Nephron progenitor cell (in vitro differentiated cells): Measurements from ENCODE around the gene MAGI2.

Experiments
- DNase-seq: peaks from one replicate; pipeline ENCODE4 v3.0.0; 2021
- H3K27ac Mint-ChIP-seq: 2 replicates; pipeline ENCODE4 v1.8.0; 2021; ENCODE audit warnings: mild to moderate bottlenecking, moderate library complexity, mixed read lengths
- H3K27me3 Mint-ChIP-seq: 2 replicates; pipeline ENCODE4 v1.8.0; 2021; ENCODE audit warnings: mild to moderate bottlenecking, low read depth, mixed read lengths; ENCODE audit not compliant: poor library complexity
- H3K36me3 Mint-ChIP-seq: 2 replicates; pipeline ENCODE4 v1.8.0; 2021; ENCODE audit warnings: low read depth, mixed read lengths
- H3K4me1 Mint-ChIP-seq: 2 replicates; pipeline ENCODE4 v1.8.0; 2021; ENCODE audit warnings: mixed read lengths
- H3K4me3 Mint-ChIP-seq: 2 replicates; pipeline ENCODE4 v1.8.0; 2021; ENCODE audit warnings: mild to moderate bottlenecking, moderate library complexity, mixed read lengths
- H3K9me3 Mint-ChIP-seq: 2 replicates; pipeline ENCODE4 v1.8.0; 2021; ENCODE audit warnings: mild to moderate bottlenecking, moderate library complexity, mixed read lengths
- TF ChIP-seq, protein P1 (sequence below): fragments of 200-600 bp; sonication (generic); IDR thresholded peaks from 2 replicates; pipeline ENCODE4 v1.5.0; 2021; ENCODE audit warnings: antibody characterized with exemption

Gene MAGI2

DNA sequence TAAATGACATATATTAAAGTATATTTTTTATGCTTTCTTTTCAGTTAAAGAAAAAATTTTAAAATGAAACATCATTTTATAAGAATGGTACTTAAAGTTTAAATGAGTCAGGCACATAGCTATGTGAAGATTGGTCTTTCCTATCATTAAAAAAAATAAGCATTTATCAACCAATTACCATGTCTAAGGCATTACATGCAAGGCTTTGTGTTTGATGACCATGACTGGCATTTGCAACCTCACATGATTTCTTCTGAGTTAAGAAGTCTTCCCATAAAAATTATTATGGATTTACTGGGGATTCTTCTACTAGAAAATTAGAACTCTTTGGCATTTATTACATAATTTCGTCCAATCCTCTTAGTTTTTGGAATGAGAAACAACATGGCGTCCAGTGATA is 776.1 kb downstream of the MAGI2 start:
- no peaks in the 10 kb centered on the region for H3K9me3 Mint-ChIP-seq
- H3K36me3 Mint-ChIP-seq, result no peaks in the 10 kb centered on the region
- no peaks in the 10 kb centered on the region for H3K4me1 Mint-ChIP-seq
- H3K27me3 Mint-ChIP-seq, result no peaks in the 10 kb centered on the region
- TF ChIP-seq, protein P1, sequence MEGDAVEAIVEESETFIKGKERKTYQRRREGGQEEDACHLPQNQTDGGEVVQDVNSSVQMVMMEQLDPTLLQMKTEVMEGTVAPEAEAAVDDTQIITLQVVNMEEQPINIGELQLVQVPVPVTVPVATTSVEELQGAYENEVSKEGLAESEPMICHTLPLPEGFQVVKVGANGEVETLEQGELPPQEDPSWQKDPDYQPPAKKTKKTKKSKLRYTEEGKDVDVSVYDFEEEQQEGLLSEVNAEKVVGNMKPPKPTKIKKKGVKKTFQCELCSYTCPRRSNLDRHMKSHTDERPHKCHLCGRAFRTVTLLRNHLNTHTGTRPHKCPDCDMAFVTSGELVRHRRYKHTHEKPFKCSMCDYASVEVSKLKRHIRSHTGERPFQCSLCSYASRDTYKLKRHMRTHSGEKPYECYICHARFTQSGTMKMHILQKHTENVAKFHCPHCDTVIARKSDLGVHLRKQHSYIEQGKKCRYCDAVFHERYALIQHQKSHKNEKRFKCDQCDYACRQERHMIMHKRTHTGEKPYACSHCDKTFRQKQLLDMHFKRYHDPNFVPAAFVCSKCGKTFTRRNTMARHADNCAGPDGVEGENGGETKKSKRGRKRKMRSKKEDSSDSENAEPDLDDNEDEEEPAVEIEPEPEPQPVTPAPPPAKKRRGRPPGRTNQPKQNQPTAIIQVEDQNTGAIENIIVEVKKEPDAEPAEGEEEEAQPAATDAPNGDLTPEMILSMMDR, result no peak
- no peak for DNase-seq
- H3K4me3 Mint-ChIP-seq, result no peak overlapping the region
- no peak overlapping the region for H3K27ac Mint-ChIP-seq

DNA sequence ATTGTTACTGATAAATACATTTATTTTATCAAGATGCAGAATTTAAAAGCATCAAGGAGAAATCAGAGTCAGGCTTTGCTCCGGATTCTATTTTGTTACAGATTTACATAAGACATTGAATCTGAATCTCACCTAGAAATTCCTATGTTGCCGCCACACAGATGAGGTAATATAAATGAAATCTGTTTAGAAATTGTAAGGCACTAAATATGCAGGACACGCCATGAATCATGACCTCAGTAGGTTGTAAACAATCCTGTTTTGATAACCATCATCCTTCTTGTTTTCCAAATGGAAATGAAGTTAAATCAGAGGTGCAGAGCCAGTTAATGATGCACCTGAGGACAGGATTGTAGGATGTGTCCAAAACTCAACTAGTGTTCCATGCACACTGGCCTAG is 778.0 kb downstream of the MAGI2 start:
- Mint-ChIP-seq H3K36me3 (no peaks in the 10 kb centered on the region), H3K27ac (no peak overlapping the region), H3K27me3 (no peaks in the 10 kb centered on the region), H3K9me3 (no peaks in the 10 kb centered on the region), H3K4me3 (no peak overlapping the region), H3K4me1 (no peaks in the 10 kb centered on the region)
- no peak for DNase-seq
- TF ChIP-seq, protein P1, result no peak

DNA sequence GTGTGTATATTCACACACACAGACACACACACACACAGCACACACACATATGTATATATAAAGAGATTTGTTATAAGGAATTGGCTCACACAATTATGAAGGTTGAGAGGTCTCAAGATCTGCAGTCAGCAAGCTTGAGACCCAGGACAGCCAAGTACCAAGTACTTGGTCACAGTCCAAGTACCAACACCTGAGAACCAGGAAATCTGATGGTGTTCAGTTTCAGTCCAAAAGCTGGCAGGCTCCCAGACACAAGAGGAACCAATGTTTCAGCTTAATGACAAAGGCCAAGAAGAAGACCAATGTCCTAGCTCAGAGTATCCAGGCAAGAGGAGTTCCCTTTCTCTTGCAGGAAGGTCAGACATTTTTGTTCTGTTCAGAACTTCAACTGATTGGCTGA is 780.2 kb downstream of the MAGI2 start:
- Mint-ChIP-seq H3K4me1 (no peaks in the 10 kb centered on the region), H3K27ac (no peak overlapping the region), H3K9me3 (no peaks in the 10 kb centered on the region), H3K4me3 (no peak overlapping the region), H3K27me3 (no peaks in the 10 kb centered on the region), H3K36me3 (no peaks in the 10 kb centered on the region)
- DNase-seq, result no peak
- TF ChIP-seq, protein P1, result no peak

DNA sequence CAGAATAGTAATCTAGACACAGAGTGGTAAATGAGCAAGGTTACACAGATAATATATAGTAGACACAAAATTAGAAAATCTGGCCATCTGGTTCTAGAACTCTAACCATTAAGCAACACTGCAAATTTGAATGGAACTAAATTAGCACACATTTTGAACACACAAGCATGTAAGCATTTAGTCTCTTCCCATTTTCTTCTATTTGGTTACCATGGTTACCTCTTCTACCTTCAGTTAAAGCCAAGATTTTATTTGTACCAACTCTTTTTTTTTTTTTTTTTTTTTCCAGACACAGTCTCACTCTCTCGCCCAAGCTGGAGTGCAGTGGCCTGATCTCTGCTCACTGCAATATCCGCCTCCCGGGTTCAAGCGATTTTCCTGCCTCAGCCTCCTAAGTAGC is 790.5 kb downstream of the MAGI2 start:
- no peak overlapping the region for H3K27ac Mint-ChIP-seq
- TF ChIP-seq, protein P1, result no peak
- no peaks in the 10 kb centered on the region for H3K36me3 Mint-ChIP-seq
- no peaks in the 10 kb centered on the region for H3K27me3 Mint-ChIP-seq
- no peak overlapping the region for H3K4me3 Mint-ChIP-seq
- H3K9me3 Mint-ChIP-seq, result no peaks in the 10 kb centered on the region
- no peaks in the 10 kb centered on the region for H3K4me1 Mint-ChIP-seq
- no peak for DNase-seq

DNA sequence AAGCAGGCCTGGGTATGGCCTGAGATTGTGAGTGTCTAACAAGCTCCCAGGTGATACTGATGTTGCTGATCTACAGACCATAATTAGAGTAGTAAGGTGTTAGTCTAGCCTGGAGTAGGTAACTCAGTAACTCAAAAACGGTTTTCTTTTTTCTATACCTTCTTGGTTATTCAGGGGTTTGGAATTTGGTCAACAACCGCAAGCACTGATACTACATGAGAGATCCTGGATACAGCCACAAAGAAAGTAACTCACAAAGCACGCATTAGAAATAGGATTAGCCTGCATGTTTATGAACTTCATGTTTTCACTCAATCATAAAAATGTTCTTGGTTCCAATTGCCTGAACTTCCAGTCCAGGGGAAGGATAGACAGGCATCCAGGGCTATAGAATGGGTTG is 803.5 kb downstream of the MAGI2 start:
- no peak overlapping the region for H3K4me3 Mint-ChIP-seq
- H3K9me3 Mint-ChIP-seq, result no peaks in the 10 kb centered on the region
- no peak for DNase-seq
- H3K27me3 Mint-ChIP-seq, result no peaks in the 10 kb centered on the region
- no peaks in the 10 kb centered on the region for H3K36me3 Mint-ChIP-seq
- no peaks in the 10 kb centered on the region for H3K4me1 Mint-ChIP-seq
- no peak overlapping the region for H3K27ac Mint-ChIP-seq
- TF ChIP-seq, protein P1, result no peak

DNA sequence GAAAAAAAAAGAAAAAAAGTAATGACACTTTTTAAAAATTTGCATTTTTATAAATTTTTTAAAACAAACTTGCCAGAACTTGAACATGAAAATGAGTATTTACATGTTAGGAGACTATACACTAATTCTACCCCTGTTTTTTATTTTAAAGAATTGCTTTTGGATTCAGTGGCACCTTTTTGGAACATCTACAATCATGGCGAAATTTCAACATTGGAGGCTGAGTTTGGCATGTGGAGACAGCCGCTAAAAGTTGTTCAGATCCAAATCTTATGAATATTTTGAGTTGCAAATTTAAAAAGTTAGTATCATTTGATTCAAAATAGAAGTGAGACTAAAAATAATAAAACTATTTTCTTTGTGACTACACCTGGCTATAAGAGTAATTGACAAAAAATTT is 804.2 kb downstream of the MAGI2 start:
- no peaks in the 10 kb centered on the region for H3K9me3 Mint-ChIP-seq
- TF ChIP-seq, protein P1, result no peak
- H3K4me3 Mint-ChIP-seq, result no peak overlapping the region
- no peaks in the 10 kb centered on the region for H3K4me1 Mint-ChIP-seq
- no peak for DNase-seq
- H3K27me3 Mint-ChIP-seq, result no peaks in the 10 kb centered on the region
- no peaks in the 10 kb centered on the region for H3K36me3 Mint-ChIP-seq
- no peak overlapping the region for H3K27ac Mint-ChIP-seq
